NCI-H1436 (cell line): Measurements from ENCODE around the gene NUCB1.
"Not testable (repeated sequence)": the region's sequence is repeated elsewhere in the genome, so short reads cannot be mapped to it uniquely, and the experiment has no call there.

Experiments
- DNase-seq: peaks from one replicate; lab custom pipeline; 2025; lab: John Stamatoyannopoulos, UW

The NUCB1 gene

GRCh38 chr19:48874303-48875135, 25.6 kb upstream of the NUCB1 start:
- peak; percentile 45 for DNase-seq

DNA sequence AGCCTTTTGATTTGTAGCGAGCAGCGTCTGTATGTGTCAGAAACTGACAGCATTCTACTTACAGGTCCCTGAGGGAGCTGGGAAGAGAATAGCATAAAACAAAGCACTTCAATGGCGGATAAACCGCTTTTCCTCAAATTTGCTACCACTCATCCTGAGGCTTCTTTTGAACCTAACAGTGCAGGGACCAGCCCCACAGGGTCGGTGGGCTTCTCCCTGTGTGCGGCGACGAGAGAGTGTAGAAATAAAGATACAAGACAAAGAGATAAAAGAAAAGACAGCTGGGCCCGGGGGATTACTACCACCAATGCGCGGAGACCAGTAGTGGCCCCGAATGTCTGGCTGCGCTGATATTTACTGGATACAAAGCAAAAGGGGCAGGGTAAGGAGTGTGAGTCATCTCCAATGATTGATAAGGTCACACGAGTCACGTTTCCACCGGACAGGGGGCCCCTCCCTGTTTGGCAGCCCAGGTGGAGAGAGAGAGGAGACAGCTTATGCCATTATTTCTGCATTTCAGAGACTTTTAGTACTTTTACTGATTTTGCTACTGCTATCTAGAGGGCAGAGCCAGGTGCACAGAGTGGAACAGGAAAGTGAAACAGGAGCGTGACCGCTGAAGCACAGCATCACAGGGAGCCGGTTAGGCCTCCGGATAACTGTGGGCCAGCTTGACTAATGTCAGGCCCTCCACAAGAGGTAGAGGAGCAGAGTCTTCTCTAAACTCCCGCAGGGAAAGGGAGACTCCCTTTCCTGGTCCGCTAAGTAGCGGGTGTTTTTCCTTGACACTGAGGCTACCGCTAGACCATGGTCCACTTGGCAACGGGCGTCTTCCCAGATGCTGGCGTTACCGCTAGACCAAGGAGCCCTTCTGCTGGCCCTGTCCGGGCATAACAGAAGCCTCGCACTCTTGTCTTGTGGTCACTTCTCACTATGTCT, 23.8 kb upstream of the NUCB1 start:
- DNase-seq = not testable (repeated sequence)

DNA sequence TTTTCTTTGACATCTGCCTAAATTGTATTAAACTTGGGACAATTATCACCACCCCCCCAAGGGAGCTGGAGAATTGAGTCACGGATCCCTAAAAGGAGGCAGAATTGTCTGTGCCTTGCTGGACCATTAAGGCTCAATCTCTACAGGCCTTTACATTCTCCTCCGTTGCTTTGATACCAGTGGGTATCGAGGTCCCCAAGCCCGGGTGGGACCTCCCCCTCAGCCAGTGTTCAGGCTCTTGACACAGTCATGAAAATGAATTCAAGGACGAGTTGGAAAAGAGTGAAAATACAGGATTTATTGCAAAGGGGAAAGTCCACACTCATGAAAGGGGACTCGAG, 22.3 kb upstream of the NUCB1 start:
- DNase-seq = no peak

GRCh38 chr19:48878196-48879024, 21.7 kb upstream of the NUCB1 start:
- no peak for DNase-seq

GRCh38 chr19:48879025-48879637, 21.0 kb upstream of the NUCB1 start:
- no peak for DNase-seq

GRCh38 chr19:48879696-48880095, 20.4 kb upstream of the NUCB1 start:
- DNase-seq = not testable (repeated sequence)

GRCh38 chr19:48881741-48882657, 18.1 kb upstream of the NUCB1 start:
- DNase-seq = no peak

- DNase-seq = no peak
Observed at GRCh38 chr19:48883726-48884125, 16.4 kb upstream of the NUCB1 start.

- no peak for DNase-seq
Observed at GRCh38 chr19:48887861-48888612, 12.1 kb upstream of the NUCB1 start.

DNA sequence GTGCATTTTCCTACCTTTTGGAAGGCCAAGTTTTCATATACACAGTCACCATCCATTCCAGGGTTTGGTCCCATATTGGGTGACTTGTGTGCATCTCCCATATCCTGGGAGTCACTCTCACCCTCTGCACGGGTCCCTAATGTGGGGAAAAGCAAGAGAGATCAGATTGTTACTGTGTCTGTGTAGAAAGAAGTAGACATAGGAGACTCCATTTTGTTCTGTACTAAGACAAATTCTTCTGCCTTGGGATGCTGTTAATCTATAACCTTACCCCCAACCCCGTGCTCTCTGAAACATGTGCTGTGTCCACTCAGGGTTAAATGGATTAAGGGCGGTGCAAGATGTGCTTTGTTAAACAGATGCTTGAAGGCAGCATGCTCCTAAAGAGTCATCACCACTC, 10.6 kb upstream of the NUCB1 start:
- not testable (repeated sequence) for DNase-seq

GRCh38 chr19:48890551-48890950, 9.6 kb upstream of the NUCB1 start:
- DNase-seq = no peak

GRCh38 chr19:48895226-48895625, 4.9 kb upstream of the NUCB1 start:
- no peak for DNase-seq

- DNase-seq = peak; percentile 13
Observed at GRCh38 chr19:48896191-48896720, 3.9 kb upstream of the NUCB1 start.

GRCh38 chr19:48897181-48897580, 2.9 kb upstream of the NUCB1 start:
- no peak for DNase-seq

- DNase-seq = not testable (repeated sequence)
Observed at GRCh38 chr19:48899386-48899749, 744 bp upstream of the NUCB1 start.

- DNase-seq = no peak
Observed at GRCh38 chr19:48900477-48901406, 630 bp downstream of the NUCB1 start.

DNA sequence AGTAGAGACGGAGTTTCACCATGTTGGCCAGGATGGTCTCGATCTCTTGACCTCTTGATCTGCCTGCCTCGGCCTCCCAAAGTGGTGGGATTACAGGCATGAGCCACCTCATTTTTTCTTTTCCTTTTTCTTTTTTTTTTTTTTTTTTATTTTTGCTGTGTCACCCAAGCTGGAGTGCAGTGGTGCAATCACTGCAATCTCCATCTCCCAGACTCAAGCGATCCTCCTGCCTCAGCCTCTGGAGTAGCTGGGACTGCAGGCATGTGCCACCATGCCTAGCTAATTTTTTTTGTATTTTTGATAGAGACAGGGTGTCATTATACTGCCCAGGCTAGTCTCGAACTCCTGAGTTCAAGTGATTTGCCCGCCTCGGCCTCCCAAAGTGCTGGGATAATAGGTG, 2.2 kb downstream of the NUCB1 start:
- not testable (repeated sequence) for DNase-seq

DNA sequence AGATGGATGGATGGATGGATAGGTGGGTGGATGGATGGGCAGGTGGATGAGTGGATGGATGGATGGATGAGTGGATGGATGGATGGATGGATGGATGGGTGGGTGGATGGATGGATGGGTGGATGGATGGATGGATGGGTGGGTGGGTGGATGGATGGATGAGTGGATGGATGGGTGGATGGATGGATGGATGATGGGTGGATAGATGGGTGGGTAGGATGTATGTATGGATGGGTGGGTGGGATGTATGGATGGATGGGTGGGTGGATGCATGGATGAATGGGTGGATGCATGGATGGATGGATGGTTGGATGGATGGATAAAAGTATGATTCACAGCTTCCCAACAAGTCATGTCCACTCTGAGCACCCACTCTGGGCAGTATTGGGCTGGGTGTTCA, 3.7 kb downstream of the NUCB1 start:
- not testable (repeated sequence) for DNase-seq

GRCh38 chr19:48905664-48906063, 5.6 kb downstream of the NUCB1 start:
- no peak for DNase-seq
